ENCODE results near the gene OR56B1. TPM values are rescaled to one million over a fixed set of nuclear protein-coding genes. Genes with fewer than 3 reads are reported as not detected.

The OR56B1 gene
- total RNA-seq, 2 donors from 2014 or later, result not detected

DNA sequence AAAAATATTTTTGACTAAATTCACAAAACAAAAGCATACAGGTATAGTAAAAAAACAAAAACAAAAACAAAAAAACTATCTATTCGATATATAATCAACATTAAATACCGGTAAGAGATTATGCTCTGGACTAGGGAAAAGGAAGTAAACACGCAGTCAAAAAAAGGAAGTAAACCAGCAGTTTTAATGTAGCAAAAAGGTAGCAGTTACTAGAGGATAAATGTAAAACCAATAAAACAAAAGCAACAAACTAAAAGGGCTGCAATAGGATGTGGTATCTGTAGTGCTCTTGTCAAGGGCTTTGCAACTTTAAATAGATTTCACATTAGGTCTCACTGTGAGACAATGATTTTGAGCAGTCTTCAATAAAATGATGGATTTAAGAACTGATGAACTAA is 44.3 kb upstream of the OR56B1 start:
- Histone ChIP-seq H3K9me3 (no peaks in the 10 kb centered on the region), H3K27ac (no peak overlapping the region), H3K36me3 (no peaks in the 10 kb centered on the region), H3K4me3 (no peak overlapping the region), H3K27me3 (replicated peaks; ENCODE audit: insufficient read depth) (no peaks in the 10 kb centered on the region), H3K4me1 (replicated peaks) (no peaks in the 10 kb centered on the region)
- TF ChIP-seq, protein P1, sequence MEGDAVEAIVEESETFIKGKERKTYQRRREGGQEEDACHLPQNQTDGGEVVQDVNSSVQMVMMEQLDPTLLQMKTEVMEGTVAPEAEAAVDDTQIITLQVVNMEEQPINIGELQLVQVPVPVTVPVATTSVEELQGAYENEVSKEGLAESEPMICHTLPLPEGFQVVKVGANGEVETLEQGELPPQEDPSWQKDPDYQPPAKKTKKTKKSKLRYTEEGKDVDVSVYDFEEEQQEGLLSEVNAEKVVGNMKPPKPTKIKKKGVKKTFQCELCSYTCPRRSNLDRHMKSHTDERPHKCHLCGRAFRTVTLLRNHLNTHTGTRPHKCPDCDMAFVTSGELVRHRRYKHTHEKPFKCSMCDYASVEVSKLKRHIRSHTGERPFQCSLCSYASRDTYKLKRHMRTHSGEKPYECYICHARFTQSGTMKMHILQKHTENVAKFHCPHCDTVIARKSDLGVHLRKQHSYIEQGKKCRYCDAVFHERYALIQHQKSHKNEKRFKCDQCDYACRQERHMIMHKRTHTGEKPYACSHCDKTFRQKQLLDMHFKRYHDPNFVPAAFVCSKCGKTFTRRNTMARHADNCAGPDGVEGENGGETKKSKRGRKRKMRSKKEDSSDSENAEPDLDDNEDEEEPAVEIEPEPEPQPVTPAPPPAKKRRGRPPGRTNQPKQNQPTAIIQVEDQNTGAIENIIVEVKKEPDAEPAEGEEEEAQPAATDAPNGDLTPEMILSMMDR (IDR thresholded peaks at IDR 0.05), result no peak
- TF ChIP-seq POLR2AphosphoS5 (IDR thresholded peaks at IDR 0.05) (no peak), POLR2A (IDR thresholded peaks at IDR 0.05) (no peak)
- intact Hi-C loops (cut with DNase I), result no loop called here
- no peak for DNase-seq (ENCODE audit: low spot score)
- 80% methylated on average over 3 of the region's 3 CpGs for WGBS

DNA sequence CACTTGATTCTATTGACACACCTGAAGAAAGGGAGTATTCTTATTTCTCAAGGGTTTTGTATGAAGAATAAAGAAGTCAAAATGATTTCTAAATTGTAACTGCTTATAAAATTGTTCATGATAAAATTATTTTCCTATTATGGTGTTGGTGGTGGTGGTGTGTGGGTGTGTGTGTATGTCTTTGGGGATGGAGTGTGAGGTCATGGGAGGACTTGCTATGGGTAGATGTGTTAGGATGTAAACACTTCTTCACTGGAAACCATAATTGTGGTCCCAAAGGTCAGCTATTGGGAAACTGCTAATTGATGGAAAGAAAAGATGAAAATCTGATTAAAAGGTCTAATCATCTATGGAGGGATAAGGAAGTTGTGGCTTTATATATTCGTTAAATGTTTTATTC is 41.6 kb upstream of the OR56B1 start:
- no peak overlapping the region for H3K4me3 ChIP-seq
- no peak for DNase-seq (ENCODE audit: low spot score)
- no peaks in the 10 kb centered on the region for H3K27me3 ChIP-seq (replicated peaks; ENCODE audit: insufficient read depth)
- H3K36me3 ChIP-seq, result no peaks in the 10 kb centered on the region
- no peaks in the 10 kb centered on the region for H3K4me1 ChIP-seq (replicated peaks)
- H3K9me3 ChIP-seq, result no peaks in the 10 kb centered on the region
- intact Hi-C loops (cut with DNase I), result no loop called here
- TF ChIP-seq, protein P1 (IDR thresholded peaks at IDR 0.05), result no peak
- TF ChIP-seq POLR2A (IDR thresholded peaks at IDR 0.05) (no peak), POLR2AphosphoS5 (IDR thresholded peaks at IDR 0.05) (no peak)
- no peak overlapping the region for H3K27ac ChIP-seq
- WGBS, result 93% methylated on average over 1 of the region's 1 CpG

DNA sequence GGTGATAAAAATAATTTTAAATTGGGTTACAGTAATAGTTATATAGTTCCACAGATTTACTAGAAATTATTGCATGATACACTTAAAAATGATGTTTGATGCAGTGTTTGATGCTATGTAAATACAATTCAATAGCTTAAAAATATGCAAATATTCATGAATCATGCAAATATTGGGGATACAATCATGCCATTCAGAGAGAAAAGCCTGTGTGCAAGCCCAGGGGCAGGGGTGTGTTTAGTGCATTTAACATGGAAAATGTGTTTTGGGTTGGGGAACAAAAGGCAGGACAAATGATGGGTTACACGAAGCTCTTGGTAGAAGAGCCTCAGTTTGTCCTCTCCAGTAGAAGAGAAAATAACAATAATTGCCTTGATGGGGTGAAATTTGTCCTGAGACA is 40.7 kb upstream of the OR56B1 start:
- Histone ChIP-seq H3K36me3 (no peaks in the 10 kb centered on the region), H3K4me1 (replicated peaks) (no peaks in the 10 kb centered on the region), H3K27me3 (replicated peaks; ENCODE audit: insufficient read depth) (no peaks in the 10 kb centered on the region), H3K27ac (no peak overlapping the region), H3K4me3 (no peak overlapping the region), H3K9me3 (no peaks in the 10 kb centered on the region)
- 73% methylated on average over 1 of the region's 1 CpG for WGBS
- DNase-seq (ENCODE audit: low spot score), result no peak
- intact Hi-C loops (cut with DNase I), result no loop called here
- TF ChIP-seq, protein P1 (IDR thresholded peaks at IDR 0.05), result no peak
- no peak for TF ChIP-seq POLR2AphosphoS5 (IDR thresholded peaks at IDR 0.05)
- TF ChIP-seq POLR2A (IDR thresholded peaks at IDR 0.05), result no peak

DNA sequence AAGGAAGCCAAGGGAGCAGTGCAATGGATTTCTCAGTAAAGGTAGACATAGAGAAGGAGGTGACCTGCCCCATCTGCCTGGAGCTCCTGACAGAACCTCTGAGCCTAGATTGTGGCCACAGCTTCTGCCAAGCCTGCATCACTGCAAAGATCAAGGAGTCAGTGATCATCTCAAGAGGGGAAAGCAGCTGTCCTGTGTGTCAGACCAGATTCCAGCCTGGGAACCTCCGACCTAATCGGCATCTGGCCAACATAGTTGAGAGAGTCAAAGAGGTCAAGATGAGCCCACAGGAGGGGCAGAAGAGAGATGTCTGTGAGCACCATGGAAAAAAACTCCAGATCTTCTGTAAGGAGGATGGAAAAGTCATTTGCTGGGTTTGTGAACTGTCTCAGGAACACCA is 40.0 kb upstream of the OR56B1 start:
- Histone ChIP-seq H3K9me3 (no peaks in the 10 kb centered on the region), H3K36me3 (no peaks in the 10 kb centered on the region), H3K4me1 (replicated peaks) (no peaks in the 10 kb centered on the region), H3K27me3 (replicated peaks; ENCODE audit: insufficient read depth) (no peaks in the 10 kb centered on the region), H3K4me3 (no peak overlapping the region), H3K27ac (no peak overlapping the region)
- 80% methylated on average over 2 of the region's 2 CpGs for WGBS
- no peak for DNase-seq (ENCODE audit: low spot score)
- intact Hi-C loops (cut with DNase I), result no loop called here
- TF ChIP-seq, protein P1 (IDR thresholded peaks at IDR 0.05), result no peak
- no peak for TF ChIP-seq POLR2A (IDR thresholded peaks at IDR 0.05)
- TF ChIP-seq POLR2AphosphoS5 (IDR thresholded peaks at IDR 0.05), result no peak

DNA sequence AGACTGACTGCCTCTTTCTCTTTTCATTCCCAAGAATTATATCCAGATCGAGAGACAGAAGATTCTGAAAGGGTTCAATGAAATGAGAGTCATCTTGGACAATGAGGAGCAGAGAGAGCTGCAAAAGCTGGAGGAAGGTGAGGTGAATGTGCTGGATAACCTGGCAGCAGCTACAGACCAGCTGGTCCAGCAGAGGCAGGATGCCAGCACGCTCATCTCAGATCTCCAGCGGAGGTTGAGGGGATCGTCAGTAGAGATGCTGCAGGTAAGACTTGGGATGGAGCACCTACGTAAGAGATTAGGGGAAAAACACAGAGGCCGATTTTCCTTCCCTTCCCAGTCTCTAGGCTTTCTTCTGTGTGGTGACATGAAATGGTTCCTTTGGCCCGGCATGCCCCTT is 38.0 kb upstream of the OR56B1 start:
- Histone ChIP-seq H3K4me3 (no peak overlapping the region), H3K4me1 (replicated peaks) (no peaks in the 10 kb centered on the region), H3K9me3 (no peaks in the 10 kb centered on the region), H3K27me3 (replicated peaks; ENCODE audit: insufficient read depth) (no peaks in the 10 kb centered on the region), H3K36me3 (no peaks in the 10 kb centered on the region), H3K27ac (no peak overlapping the region)
- 92% methylated on average over 7 of the region's 7 CpGs for WGBS
- TF ChIP-seq, protein P1 (IDR thresholded peaks at IDR 0.05), result no peak
- TF ChIP-seq POLR2A (IDR thresholded peaks at IDR 0.05), result no peak
- TF ChIP-seq POLR2AphosphoS5 (IDR thresholded peaks at IDR 0.05), result no peak
- no peak for DNase-seq (ENCODE audit: low spot score)
- intact Hi-C loops (cut with DNase I), result no loop called here
